Measurements from ENCODE around the gene KIF3A. TPM values are rescaled to one million over a fixed set of nuclear protein-coding genes. Genes with fewer than 3 reads are reported as not detected.

Gene KIF3A
- total RNA-seq, 1 donor from 2014 or later, result 27.6 TPM

DNA sequence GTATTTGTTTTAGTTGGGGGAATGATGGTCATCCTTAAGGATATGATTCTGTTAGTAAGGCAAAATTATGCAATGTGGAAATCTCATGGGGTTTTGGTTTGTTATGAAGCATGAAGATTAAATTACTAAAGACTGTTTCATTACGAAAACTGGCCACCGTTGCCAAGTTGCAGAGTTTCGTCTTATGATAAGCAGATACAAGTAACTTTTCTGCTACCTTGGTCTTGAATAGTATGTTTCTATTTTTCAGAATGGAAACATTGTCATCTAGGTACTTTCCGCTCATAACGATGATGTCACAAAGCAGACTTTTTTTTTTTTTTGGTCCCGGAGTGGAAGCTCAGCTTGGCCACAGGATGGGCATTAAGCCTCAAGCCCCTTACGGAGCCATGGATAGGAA lies 14.1 kb upstream of the KIF3A start:
- no peaks in the 10 kb centered on the region for H3K9me3 ChIP-seq (ENCODE audit: low read depth)
- no peak for DNase-seq (ENCODE audit: low spot score)
- H3K79me2 ChIP-seq (ENCODE audit: low read depth), result no peaks in the 10 kb centered on the region
- H3K27me3 ChIP-seq, result peaks cover 60% of the 10 kb centered on the region
- Mint-ChIP-seq H3K27me3 (ENCODE audit: insufficient read depth, low read depth) (peaks cover 34% of the 10 kb centered on the region), H3K4me3 (no peak overlapping the region), H3K9me3 (peaks cover 2% of the 10 kb centered on the region), H3K36me3 (peaks cover 2% of the 10 kb centered on the region), H3K27ac (no peak overlapping the region), H3K4me1 (peaks cover 24% of the 10 kb centered on the region)
- no peaks in the 10 kb centered on the region for H3K36me3 ChIP-seq
- H3K9ac ChIP-seq, result no peak overlapping the region
- TF ChIP-seq EZH2 (IDR thresholded peaks at IDR 0.05), result no peak
- no peak for TF ChIP-seq EZH2phosphoT487 (IDR thresholded peaks at IDR 0.05)
- no peak for TF ChIP-seq CTCF (IDR thresholded peaks at IDR 0.05)
- H4K20me1 ChIP-seq (ENCODE audit: low read depth), result no peaks in the 10 kb centered on the region
- H2AFZ ChIP-seq (replicated peaks), result no peak overlapping the region
- H3K27ac ChIP-seq, result no peak overlapping the region
- H3K4me3 ChIP-seq, result no peak overlapping the region
- peaks cover 27% of the 10 kb centered on the region for H3K4me1 ChIP-seq
- H3F3A ChIP-seq (ENCODE audit: low read depth), result peaks cover 32% of the 10 kb centered on the region
- H3K4me2 ChIP-seq, result no peak overlapping the region

- DNase-seq (ENCODE audit: low spot score), result no peak
- H3K9me3 ChIP-seq (ENCODE audit: low read depth), result no peaks in the 10 kb centered on the region
- H3K27me3 Mint-ChIP-seq (ENCODE audit: insufficient read depth, low read depth), result peaks cover 41% of the 10 kb centered on the region
- H3K4me1 Mint-ChIP-seq, result peaks cover 24% of the 10 kb centered on the region
- no peak overlapping the region for H3K27ac Mint-ChIP-seq
- no peak overlapping the region for H3K4me3 Mint-ChIP-seq
- peaks cover 27% of the 10 kb centered on the region for H3K4me1 ChIP-seq
- peaks cover 68% of the 10 kb centered on the region for H3K27me3 ChIP-seq
- H3K9me3 Mint-ChIP-seq, result peaks cover 2% of the 10 kb centered on the region
- peaks cover 34% of the 10 kb centered on the region for H3F3A ChIP-seq (ENCODE audit: low read depth)
- no peak overlapping the region for H3K4me3 ChIP-seq
- H3K36me3 ChIP-seq, result no peaks in the 10 kb centered on the region
- no peaks in the 10 kb centered on the region for H4K20me1 ChIP-seq (ENCODE audit: low read depth)
- TF ChIP-seq EZH2 (IDR thresholded peaks at IDR 0.05), result no peak
- no peak for TF ChIP-seq EZH2phosphoT487 (IDR thresholded peaks at IDR 0.05)
- no peak for TF ChIP-seq CTCF (IDR thresholded peaks at IDR 0.05)
- H3K27ac ChIP-seq, result no peak overlapping the region
- no peak overlapping the region for H3K4me2 ChIP-seq
- H3K79me2 ChIP-seq (ENCODE audit: low read depth), result no peaks in the 10 kb centered on the region
- H3K36me3 Mint-ChIP-seq, result peaks cover 2% of the 10 kb centered on the region
- no peak overlapping the region for H3K9ac ChIP-seq
- no peak overlapping the region for H2AFZ ChIP-seq (replicated peaks)
Measured at GRCh38 chr5:132750471-132751230, 13.3 kb upstream of the KIF3A start.

GRCh38 chr5:132749506-132749905 lies 12.2 kb upstream of the KIF3A start:
- Histone ChIP-seq H3K4me1 (peaks cover 18% of the 10 kb centered on the region), H2AFZ (replicated peaks) (no peak overlapping the region), H3K4me3 (no peak overlapping the region), H3K9ac (no peak overlapping the region), H3F3A (ENCODE audit: low read depth) (peaks cover 31% of the 10 kb centered on the region), H3K27me3 (peaks cover 80% of the 10 kb centered on the region), H3K27ac (no peak overlapping the region), H3K36me3 (no peaks in the 10 kb centered on the region), H3K9me3 (ENCODE audit: low read depth) (no peaks in the 10 kb centered on the region), H3K79me2 (ENCODE audit: low read depth) (no peaks in the 10 kb centered on the region), H3K4me2 (no peak overlapping the region), H4K20me1 (ENCODE audit: low read depth) (no peaks in the 10 kb centered on the region)
- no peak overlapping the region for H3K4me3 Mint-ChIP-seq
- no peak for TF ChIP-seq EZH2phosphoT487 (IDR thresholded peaks at IDR 0.05)
- TF ChIP-seq CTCF (IDR thresholded peaks at IDR 0.05), result no peak
- TF ChIP-seq EZH2 (IDR thresholded peaks at IDR 0.05), result no peak
- peaks cover 2% of the 10 kb centered on the region for H3K36me3 Mint-ChIP-seq
- H3K4me1 Mint-ChIP-seq, result peaks cover 14% of the 10 kb centered on the region
- peaks cover 2% of the 10 kb centered on the region for H3K9me3 Mint-ChIP-seq
- no peak overlapping the region for H3K27ac Mint-ChIP-seq
- no peak for DNase-seq (ENCODE audit: low spot score)
- peaks cover 49% of the 10 kb centered on the region for H3K27me3 Mint-ChIP-seq (ENCODE audit: insufficient read depth, low read depth)
